HL-60 (cell line): ENCODE measurements around the gene DELE1.
"Not testable (repeated sequence)": the region's sequence is repeated elsewhere in the genome, so short reads cannot be mapped to it uniquely, and the experiment has no call there.

ENCODE experiments used
- CTCF ChIP-seq: IDR thresholded peaks from one replicate; pipeline ENCODE4 v1.5.1; 2011; ENCODE audit warnings: low read length, control low read depth, inconsistent platforms; ENCODE audit not compliant: insufficient read depth
- GABPA ChIP-seq: IDR thresholded peaks from 2 replicates; pipeline ENCODE4 v1.6.1; 2012; ENCODE audit warnings: low read depth
- POLR2AphosphoS5 ChIP-seq: IDR thresholded peaks from 2 replicates; pipeline ENCODE4 v1.6.1; 2012; ENCODE audit warnings: low read depth
- REST ChIP-seq: IDR thresholded peaks from 2 replicates; pipeline ENCODE4 v1.6.1; 2012; ENCODE audit warnings: low read depth; ENCODE audit not compliant: insufficient replicate concordance
- SPI1 ChIP-seq: IDR thresholded peaks from 2 replicates; pipeline ENCODE4 v1.6.1; 2012; ENCODE audit warnings: low read depth, mild to moderate bottlenecking, borderline replicate concordance

- TF ChIP-seq CTCF, POLR2AphosphoS5, GABPA, REST, SPI1: not testable (repeated sequence)
These were observed 734 bp upstream of the DELE1 start for GRCh38 chr5:141922827-141923447.
